Spleen (tissue), 7 donors: ENCODE data around the gene MYOD1.

Experiments used
- POLR2A ChIP-seq, 3 donors: fragments of 450-650 bp; IDR thresholded peaks; one replicate each; pipeline ENCODE4 v1.5.1; 2017; ENCODE audit warnings: antibody characterized with exemption in 3 of 3, mild to moderate bottlenecking in 1 of 3
- POLR2AphosphoS5 ChIP-seq, 3 donors: sonication (generic); formaldehyde crosslinking; IDR thresholded peaks; one replicate each; pipeline ENCODE4 v1.5.1; 2017; ENCODE audit warnings: antibody characterized with exemption in 3 of 3
- TF ChIP-seq, protein P1 (sequence below), 11 experiments: fragments of 200-600 bp in 7 of 11; fragments of 450-650 bp in 4 of 11; sonication (generic) in 4 of 11; IDR thresholded peaks in 8 of 11; conservative IDR thresholded peaks in 3 of 11; 1 replicate in 7 of 11; 2 replicates in 4 of 11; pipeline versions ENCODE4 v1.4.0 to v1.8.0; 2016 to 2021; ENCODE audit warnings: antibody characterized with exemption in 11 of 11, inconsistent platforms in 4 of 11, mild to moderate bottlenecking in 1 of 11
- donor health status: DM: no; HTN: no; CAD: no; lungs with moderate emphysema.
- donor health status: DM: no; HTN: no; CAD: no.
- donor health status: DM: no; HTN: no; CAD: no.

DNA sequence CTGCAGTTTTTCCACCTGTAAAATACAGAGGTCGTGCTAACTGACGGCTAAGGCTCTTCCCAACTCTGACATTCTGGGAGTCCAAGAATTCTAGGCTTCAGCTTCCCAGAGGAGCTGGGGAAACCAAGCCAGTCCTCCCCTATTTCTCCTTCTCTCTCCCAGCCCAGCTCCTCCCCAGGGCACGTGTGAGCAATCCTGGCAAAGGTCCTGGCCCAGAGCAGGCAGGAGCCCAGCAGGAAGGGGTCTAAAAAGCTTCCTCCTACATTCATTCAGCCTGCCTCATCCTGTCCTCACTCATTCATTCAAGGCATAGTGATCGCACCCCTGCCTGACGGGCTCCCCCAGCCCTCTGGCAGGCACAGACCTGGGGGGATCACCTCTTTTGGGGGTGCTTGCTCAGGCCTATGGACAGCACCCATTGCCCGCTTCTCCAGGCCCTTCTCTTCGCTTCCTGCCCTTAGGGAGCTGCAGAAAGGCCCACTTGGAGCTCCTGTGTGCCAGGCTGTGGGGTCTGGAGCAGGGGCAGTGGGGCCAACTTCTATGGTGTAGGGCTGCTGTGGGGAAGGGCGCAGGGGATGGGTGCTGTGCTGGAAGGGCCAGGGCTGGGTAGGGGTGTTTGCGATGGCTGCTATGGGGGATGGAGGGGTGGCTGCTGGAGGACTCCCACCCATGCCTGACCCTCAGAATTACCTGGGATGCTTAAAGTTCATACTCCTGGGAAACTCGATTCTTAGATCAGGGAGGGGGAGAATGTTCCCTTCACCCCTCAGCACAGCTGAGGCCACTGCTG lies 25.0 kb downstream of the MYOD1 start:
- TF ChIP-seq, protein P1, sequence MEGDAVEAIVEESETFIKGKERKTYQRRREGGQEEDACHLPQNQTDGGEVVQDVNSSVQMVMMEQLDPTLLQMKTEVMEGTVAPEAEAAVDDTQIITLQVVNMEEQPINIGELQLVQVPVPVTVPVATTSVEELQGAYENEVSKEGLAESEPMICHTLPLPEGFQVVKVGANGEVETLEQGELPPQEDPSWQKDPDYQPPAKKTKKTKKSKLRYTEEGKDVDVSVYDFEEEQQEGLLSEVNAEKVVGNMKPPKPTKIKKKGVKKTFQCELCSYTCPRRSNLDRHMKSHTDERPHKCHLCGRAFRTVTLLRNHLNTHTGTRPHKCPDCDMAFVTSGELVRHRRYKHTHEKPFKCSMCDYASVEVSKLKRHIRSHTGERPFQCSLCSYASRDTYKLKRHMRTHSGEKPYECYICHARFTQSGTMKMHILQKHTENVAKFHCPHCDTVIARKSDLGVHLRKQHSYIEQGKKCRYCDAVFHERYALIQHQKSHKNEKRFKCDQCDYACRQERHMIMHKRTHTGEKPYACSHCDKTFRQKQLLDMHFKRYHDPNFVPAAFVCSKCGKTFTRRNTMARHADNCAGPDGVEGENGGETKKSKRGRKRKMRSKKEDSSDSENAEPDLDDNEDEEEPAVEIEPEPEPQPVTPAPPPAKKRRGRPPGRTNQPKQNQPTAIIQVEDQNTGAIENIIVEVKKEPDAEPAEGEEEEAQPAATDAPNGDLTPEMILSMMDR (IDR thresholded peaks at IDR 0.05 in 8 of 11, conservative IDR thresholded peaks at IDR 0.05 in 3 of 11): no peak
- TF ChIP-seq POLR2AphosphoS5 (IDR thresholded peaks at IDR 0.05) (no peak), POLR2A (IDR thresholded peaks at IDR 0.05) (no peak)
